OCI-LY1 (cell line): ENCODE measurements around the gene GPRIN1.

Experiments
- H2AFZ ChIP-seq: fragments of 200-600 bp; sonication (generic), shearing (Covaris generic); 2 replicates; pipeline ENCODE4 v1.6.0; 2014; ENCODE audit warnings: antibody characterized with exemption, mild to moderate bottlenecking, low read length
- H3F3A ChIP-seq: fragments of 200-600 bp; sonication (generic), shearing (Covaris generic); 2 replicates; pipeline ENCODE4 v1.6.0; 2014; ENCODE audit warnings: mild to moderate bottlenecking, antibody characterized with exemption, low read length, moderate library complexity; ENCODE audit not compliant: insufficient read depth
- H3K27ac ChIP-seq: fragments of 200-600 bp; sonication (generic); 2 replicates; pipeline ENCODE4 v1.5.1; 2014; ENCODE audit warnings: low read length, mixed run types, mild to moderate bottlenecking, low read depth; ENCODE audit not compliant: poor library complexity, severe bottlenecking
- H3K27me3 ChIP-seq: fragments of 200-600 bp; sonication (generic); 2 replicates; pipeline ENCODE4 v1.6.0; 2014; ENCODE audit warnings: antibody characterized with exemption, mild to moderate bottlenecking, low read length, moderate library complexity; ENCODE audit not compliant: insufficient read depth
- H3K36me3 ChIP-seq: fragments of 200-600 bp; sonication (generic); 2 replicates; pipeline ENCODE4 v1.6.1; 2014; ENCODE audit warnings: mild to moderate bottlenecking, antibody characterized with exemption, low read length, moderate library complexity, mixed read lengths; ENCODE audit not compliant: insufficient read depth
- H3K4me1 ChIP-seq: fragments of 200-600 bp; sonication (generic); 2 replicates; pipeline ENCODE4 v1.5.1; 2014; ENCODE audit warnings: mild to moderate bottlenecking, low read length, moderate library complexity; ENCODE audit not compliant: insufficient read depth, severe bottlenecking
- H3K4me2 ChIP-seq: fragments of 200-600 bp; sonication (generic), shearing (Covaris generic); 2 replicates; pipeline ENCODE4 v1.6.1; 2014; ENCODE audit warnings: low read length
- H3K4me3 ChIP-seq: fragments of 200-600 bp; sonication (generic); 2 replicates; pipeline ENCODE4 v1.5.1; 2014; ENCODE audit warnings: low read length, low read depth, mild to moderate bottlenecking, mixed read lengths; ENCODE audit not compliant: poor library complexity, severe bottlenecking
- H3K79me2 ChIP-seq: fragments of 200-600 bp; shearing (Covaris generic); 2 replicates; pipeline ENCODE4 v1.6.1; 2016; ENCODE audit warnings: mixed run types, low read length, mixed read lengths; ENCODE audit not compliant: insufficient read depth
- H3K9ac ChIP-seq: fragments of 200-600 bp; sonication (generic), shearing (Covaris generic); 2 replicates; pipeline ENCODE4 v1.6.1; 2014; ENCODE audit warnings: mild to moderate bottlenecking, low read length, mixed read lengths
- H3K9me2 ChIP-seq: fragments of 200-600 bp; sonication (generic), shearing (Covaris generic); 2 replicates; pipeline ENCODE4 v1.6.1; 2014; ENCODE audit warnings: low read depth, mild to moderate bottlenecking, low read length, mixed read lengths
- H3K9me3 ChIP-seq: fragments of 200-600 bp; shearing (Covaris generic); 2 replicates; pipeline ENCODE4 v1.6.1; 2014; ENCODE audit warnings: low read length, mixed read lengths
- H4K20me1 ChIP-seq: fragments of 200-600 bp; sonication (generic), shearing (Covaris generic); 2 replicates; pipeline ENCODE4 v1.6.0; 2016; ENCODE audit warnings: mild to moderate bottlenecking, low read length; ENCODE audit not compliant: insufficient read depth
- EZH2 ChIP-seq: fragments of 200-600 bp; sonication (generic), shearing (Covaris generic); IDR thresholded peaks from 2 replicates; pipeline ENCODE4 v1.8.0; 2017; ENCODE audit warnings: borderline replicate concordance, mixed run types, mild to moderate bottlenecking, antibody characterized with exemption, low read length, moderate library complexity, mixed read lengths
- TF ChIP-seq, protein P1 (sequence below): fragments of 200-600 bp; sonication (generic), shearing (Covaris generic); IDR thresholded peaks from 2 replicates; pipeline ENCODE4 v1.5.1; 2017; ENCODE audit warnings: mild to moderate bottlenecking, antibody characterized with exemption, low read length, moderate library complexity, mixed read lengths

Gene GPRIN1

DNA sequence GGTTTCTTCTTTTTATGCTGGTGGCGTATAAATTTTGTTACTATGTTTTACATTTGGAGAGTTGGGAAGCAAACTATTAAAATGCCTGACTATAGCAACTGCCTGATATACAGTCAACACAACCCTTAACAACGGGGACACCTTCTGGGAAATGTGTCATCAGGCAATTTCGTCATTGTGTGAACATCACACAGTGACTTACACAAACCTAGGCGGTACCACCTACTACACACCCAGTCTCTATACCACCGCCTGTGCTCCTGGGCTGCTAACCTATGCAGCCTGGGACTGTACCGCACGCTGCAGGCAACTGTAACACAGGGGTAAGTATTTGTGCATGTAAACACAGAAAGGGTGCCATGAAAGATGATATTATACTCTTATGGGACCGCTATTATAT, 62.2 kb downstream of the GPRIN1 start:
- H3K4me1 ChIP-seq, result peaks cover 16% of the 10 kb centered on the region
- no peak overlapping the region for H3K4me3 ChIP-seq
- no peaks in the 10 kb centered on the region for H3K36me3 ChIP-seq
- no peak overlapping the region for H3K27ac ChIP-seq
- no peaks in the 10 kb centered on the region for H3K9me3 ChIP-seq
- no peaks in the 10 kb centered on the region; the same call in 1 of the 2 replicates for H3K27me3 ChIP-seq
- H3K9ac ChIP-seq, result no peak overlapping the region
- TF ChIP-seq, protein P1, sequence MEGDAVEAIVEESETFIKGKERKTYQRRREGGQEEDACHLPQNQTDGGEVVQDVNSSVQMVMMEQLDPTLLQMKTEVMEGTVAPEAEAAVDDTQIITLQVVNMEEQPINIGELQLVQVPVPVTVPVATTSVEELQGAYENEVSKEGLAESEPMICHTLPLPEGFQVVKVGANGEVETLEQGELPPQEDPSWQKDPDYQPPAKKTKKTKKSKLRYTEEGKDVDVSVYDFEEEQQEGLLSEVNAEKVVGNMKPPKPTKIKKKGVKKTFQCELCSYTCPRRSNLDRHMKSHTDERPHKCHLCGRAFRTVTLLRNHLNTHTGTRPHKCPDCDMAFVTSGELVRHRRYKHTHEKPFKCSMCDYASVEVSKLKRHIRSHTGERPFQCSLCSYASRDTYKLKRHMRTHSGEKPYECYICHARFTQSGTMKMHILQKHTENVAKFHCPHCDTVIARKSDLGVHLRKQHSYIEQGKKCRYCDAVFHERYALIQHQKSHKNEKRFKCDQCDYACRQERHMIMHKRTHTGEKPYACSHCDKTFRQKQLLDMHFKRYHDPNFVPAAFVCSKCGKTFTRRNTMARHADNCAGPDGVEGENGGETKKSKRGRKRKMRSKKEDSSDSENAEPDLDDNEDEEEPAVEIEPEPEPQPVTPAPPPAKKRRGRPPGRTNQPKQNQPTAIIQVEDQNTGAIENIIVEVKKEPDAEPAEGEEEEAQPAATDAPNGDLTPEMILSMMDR, result no peak
- no peak for TF ChIP-seq EZH2
- no peaks in the 10 kb centered on the region for H4K20me1 ChIP-seq
- H3K79me2 ChIP-seq, result no peaks in the 10 kb centered on the region
- no peak overlapping the region for H2AFZ ChIP-seq
- H3F3A ChIP-seq, result no peaks in the 10 kb centered on the region
- H3K4me2 ChIP-seq, result no peak overlapping the region
- H3K9me2 ChIP-seq, result no peaks in the 10 kb centered on the region
